ENCODE results near the gene LARGE1.

DNA sequence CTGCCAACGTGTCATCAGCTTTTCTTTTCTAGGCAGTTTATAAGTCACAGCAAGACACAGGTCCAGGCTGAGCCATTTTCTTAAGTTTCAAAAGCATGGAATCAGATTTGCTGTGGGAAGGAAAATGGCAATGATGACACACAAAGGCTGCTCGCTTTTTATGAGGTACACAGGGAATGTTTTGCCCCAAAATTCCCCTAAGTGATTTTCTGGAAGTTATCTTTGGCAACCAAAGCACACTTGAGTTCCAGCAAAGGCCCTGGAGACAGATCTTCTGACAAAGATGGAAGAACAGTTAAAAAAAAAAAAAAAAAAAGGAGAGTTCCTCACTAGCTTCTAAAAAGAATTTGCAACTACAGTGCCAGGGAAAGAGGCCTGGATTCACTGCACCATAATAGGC lies 260.8 kb downstream of the LARGE1 start:
- TF ChIP-seq POLR2AphosphoS5 (IDR thresholded peaks at IDR 0.05; ENCODE audit: low read depth, low read length): no peak
- TF ChIP-seq, protein P1, sequence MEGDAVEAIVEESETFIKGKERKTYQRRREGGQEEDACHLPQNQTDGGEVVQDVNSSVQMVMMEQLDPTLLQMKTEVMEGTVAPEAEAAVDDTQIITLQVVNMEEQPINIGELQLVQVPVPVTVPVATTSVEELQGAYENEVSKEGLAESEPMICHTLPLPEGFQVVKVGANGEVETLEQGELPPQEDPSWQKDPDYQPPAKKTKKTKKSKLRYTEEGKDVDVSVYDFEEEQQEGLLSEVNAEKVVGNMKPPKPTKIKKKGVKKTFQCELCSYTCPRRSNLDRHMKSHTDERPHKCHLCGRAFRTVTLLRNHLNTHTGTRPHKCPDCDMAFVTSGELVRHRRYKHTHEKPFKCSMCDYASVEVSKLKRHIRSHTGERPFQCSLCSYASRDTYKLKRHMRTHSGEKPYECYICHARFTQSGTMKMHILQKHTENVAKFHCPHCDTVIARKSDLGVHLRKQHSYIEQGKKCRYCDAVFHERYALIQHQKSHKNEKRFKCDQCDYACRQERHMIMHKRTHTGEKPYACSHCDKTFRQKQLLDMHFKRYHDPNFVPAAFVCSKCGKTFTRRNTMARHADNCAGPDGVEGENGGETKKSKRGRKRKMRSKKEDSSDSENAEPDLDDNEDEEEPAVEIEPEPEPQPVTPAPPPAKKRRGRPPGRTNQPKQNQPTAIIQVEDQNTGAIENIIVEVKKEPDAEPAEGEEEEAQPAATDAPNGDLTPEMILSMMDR (IDR thresholded peaks at IDR 0.05): no peak
- no peak for TF ChIP-seq SIN3A (IDR thresholded peaks at IDR 0.05; ENCODE audit: borderline replicate concordance, insufficient read depth, low read depth, low read length)

All from Panc1 (cell line).